ENCODE measurements around the gene TXNDC15. TPM values are rescaled to one million over a fixed set of nuclear protein-coding genes. Genes with fewer than 3 reads are reported as not detected.

TXNDC15 gene
- total and polyA plus RNA-seq, 2 of the 13 experiments (the other 11 are each of a cell fraction or from before 2014, with no cell fraction given) = 22.2 to 49.9 TPM

- intact Hi-C loops (cut with micrococcal nuclease; ENCODE audit: unreplicated experiment) = no loop called here
- CTCF ChIA-PET (ENCODE audit: low intra/inter-chr PET ratio, low total read pairs) = no interaction called here
Measured at GRCh38 chr5:134938030-134938429, 63.9 kb downstream of the TXNDC15 start.

GRCh38 chr5:134939500-134939899 lies 65.3 kb downstream of the TXNDC15 start:
- Histone ChIP-seq H3K4me2 (ENCODE audit: low read depth, low read length) (no peak overlapping the region), H3K9me3 (ENCODE audit: low read length) (no peaks in the 10 kb centered on the region), H4K20me1 (ENCODE audit: insufficient read depth, low read length) (no peaks in the 10 kb centered on the region), H2AFZ (ENCODE audit: low read length) (no peak overlapping the region), H3K36me3 (replicated peaks in 1 of 2; ENCODE audit: control insufficient read depth in 1 of 2, insufficient read depth in 2 of 2, low read length in 2 of 2) (peaks cover 2 to 19% of the 10 kb centered on the region in 2 experiments; a peak in 2 of 5 replicates), H3K79me2 (ENCODE audit: insufficient read depth, low read length) (no peaks in the 10 kb centered on the region), H3K27me3 (ENCODE audit: control insufficient read depth in 1 of 2, insufficient read depth in 2 of 2, low read length in 2 of 2) (no peaks in the 10 kb centered on the region), H3K4me3 (replicated peaks in 1 of 3; ENCODE audit: insufficient read depth in 1 of 3, low read depth in 2 of 3, low read length in 3 of 3) (no peak overlapping the region), H3K27ac (ENCODE audit: extremely low read length, insufficient read depth, low read length) (no peak overlapping the region), H3K4me1 (ENCODE audit: insufficient read depth, low read length) (peaks cover 12% of the 10 kb centered on the region), H3K9ac (ENCODE audit: insufficient read depth, low read depth, low read length) (no peak overlapping the region)
- FAIRE-seq (no peak), DNase-seq (ENCODE audit: low spot score) (no peak), ATAC-seq (no peak)
- WGBS (ENCODE audit: low lambda C conversion rate) = 93% methylated on average over 1 of the region's 1 CpG
- intact Hi-C loops (cut with micrococcal nuclease; ENCODE audit: unreplicated experiment) = no loop called here
- in situ Hi-C loops (cut with HindIII; ENCODE audit: extremely low pct_ligation_motif_present, low pct_unique_long_range_greater_than_20kb) = no loop called here
- POLR2A ChIA-PET = no interaction called here
- CTCF ChIA-PET (ENCODE audit: low intra/inter-chr PET ratio, low total read pairs) = no interaction called here
- no TSS peak for BruUV-seq (replicated peaks)
- TF ChIP-seq ZNF563 (CRISPR knock-in tag; IDR thresholded peaks at IDR 0.05) (no peak), HDAC1 (CRISPR knock-in tag; IDR thresholded peaks at IDR 0.05) (no peak), GTF3A (CRISPR knock-in tag; conservative IDR thresholded peaks at IDR 0.05) (no peak), SP1 (IDR thresholded peaks at IDR 0.05) (no peak), SP1 (CRISPR knock-in tag; IDR thresholded peaks at IDR 0.05) (no peak), SP2 (CRISPR knock-in tag; IDR thresholded peaks at IDR 0.05) (no peak), MXD1 (CRISPR knock-in tag; IDR thresholded peaks at IDR 0.05) (no peak), MYC (CRISPR knock-in tag; IDR thresholded peaks at IDR 0.05; ENCODE audit: borderline replicate concordance) (no peak), ZSCAN22 (CRISPR knock-in tag; IDR thresholded peaks at IDR 0.05) (no peak), IRX3 (CRISPR knock-in tag; IDR thresholded peaks at IDR 0.05; ENCODE audit: borderline replicate concordance, low read depth) (no peak), DMTF1 (CRISPR knock-in tag; IDR thresholded peaks at IDR 0.05) (no peak), CBX1 (IDR thresholded peaks at IDR 0.05; ENCODE audit: low read depth) (no peak), SMARCE1 (IDR thresholded peaks at IDR 0.05; ENCODE audit: borderline replicate concordance) (no peak), MAX (IDR thresholded peaks at IDR 0.05) (no peak), ZNF501 (CRISPR knock-in tag; IDR thresholded peaks at IDR 0.05) (no peak)

More at GRCh38 chr5:134938030-134938429, 63.9 kb downstream of the TXNDC15 start:
- Histone ChIP-seq H3K4me3 (replicated peaks in 1 of 3; ENCODE audit: insufficient read depth in 1 of 3, low read depth in 2 of 3, low read length in 3 of 3) (no peak overlapping the region), H2AFZ (ENCODE audit: low read length) (no peak overlapping the region), H3K27ac (ENCODE audit: extremely low read length, insufficient read depth, low read length) (no peak overlapping the region), H3K4me2 (ENCODE audit: low read depth, low read length) (no peak overlapping the region), H3K79me2 (ENCODE audit: insufficient read depth, low read length) (no peaks in the 10 kb centered on the region), H3K27me3 (ENCODE audit: control insufficient read depth in 1 of 2, insufficient read depth in 2 of 2, low read length in 2 of 2) (no peaks in the 10 kb centered on the region; a peak in 1 of 5 replicates), H4K20me1 (ENCODE audit: insufficient read depth, low read length) (no peaks in the 10 kb centered on the region), H3K4me1 (ENCODE audit: insufficient read depth, low read length) (peaks cover 5% of the 10 kb centered on the region), H3K9ac (ENCODE audit: insufficient read depth, low read depth, low read length) (no peak overlapping the region), H3K36me3 (replicated peaks in 1 of 2; ENCODE audit: control insufficient read depth in 1 of 2, insufficient read depth in 2 of 2, low read length in 2 of 2) (peaks cover 2 to 19% of the 10 kb centered on the region in 2 experiments; a peak in 2 of 5 replicates), H3K9me3 (ENCODE audit: low read length) (no peaks in the 10 kb centered on the region)
- TF ChIP-seq ZNF614 (CRISPR knock-in tag; IDR thresholded peaks at IDR 0.05; ENCODE audit: borderline replicate concordance) (no peak), FOXC1 (CRISPR knock-in tag; IDR thresholded peaks at IDR 0.05; ENCODE audit: borderline replicate concordance) (no peak), ZNF431 (CRISPR knock-in tag; IDR thresholded peaks at IDR 0.05; ENCODE audit: borderline replicate concordance, low read depth) (no peak), ARHGAP35 (CRISPR knock-in tag; IDR thresholded peaks at IDR 0.05; ENCODE audit: borderline replicate concordance) (no peak)
- no peak for ATAC-seq
- BruUV-seq (replicated peaks) = no TSS peak
- DNase-seq (ENCODE audit: low spot score) = no peak
- 92% methylated on average over 6 of the region's 6 CpGs for WGBS (ENCODE audit: low lambda C conversion rate)
- FAIRE-seq = no peak
- in situ Hi-C loops (cut with HindIII; ENCODE audit: extremely low pct_ligation_motif_present, low pct_unique_long_range_greater_than_20kb) = no loop called here
- POLR2A ChIA-PET = no interaction called here

All from HepG2 (cell line).